Kidney epithelial cell (primary cell): Measurements from ENCODE around the gene NDUFAF3. TPM values are rescaled to one million over a fixed set of nuclear protein-coding genes. Genes with fewer than 3 reads are reported as not detected.

Source experiments
- DNase-seq: peaks from one replicate; pipeline ENCODE4 v3.0.0-alpha.2; 2010; ENCODE audit warnings: low read depth
- H3K27me3 ChIP-seq: 2 replicates; pipeline ENCODE4 v1.6.0; 2011; ENCODE audit warnings: low read length; ENCODE audit not compliant: control insufficient read depth, insufficient read depth
- H3K36me3 ChIP-seq: 2 replicates; pipeline ENCODE4 v1.5.1; 2011; ENCODE audit warnings: low read length; ENCODE audit not compliant: control insufficient read depth, insufficient read depth
- H3K4me3 ChIP-seq: 2 replicates; pipeline ENCODE4 v1.5.1; 2011; ENCODE audit warnings: low read depth, mild to moderate bottlenecking, control low read depth, low read length
- total RNA-seq: library from RNA; depleted of rRNA; stranded (reverse); fragments of >200 nt; gene quantifications from 2 replicates; pipeline ENCODE4 v1.2.3, GENCODE V29; 2015
- TF ChIP-seq, protein P1 (sequence below): IDR thresholded peaks from 2 replicates; pipeline ENCODE4 v1.5.1; 2011; ENCODE audit warnings: mild to moderate bottlenecking, moderate library complexity, low read length, control low read depth, inconsistent platforms; ENCODE audit not compliant: insufficient read depth, poor library complexity, severe bottlenecking

The NDUFAF3 gene
- total RNA-seq, 1 donor from 2014 or later, result 102 TPM

DNA sequence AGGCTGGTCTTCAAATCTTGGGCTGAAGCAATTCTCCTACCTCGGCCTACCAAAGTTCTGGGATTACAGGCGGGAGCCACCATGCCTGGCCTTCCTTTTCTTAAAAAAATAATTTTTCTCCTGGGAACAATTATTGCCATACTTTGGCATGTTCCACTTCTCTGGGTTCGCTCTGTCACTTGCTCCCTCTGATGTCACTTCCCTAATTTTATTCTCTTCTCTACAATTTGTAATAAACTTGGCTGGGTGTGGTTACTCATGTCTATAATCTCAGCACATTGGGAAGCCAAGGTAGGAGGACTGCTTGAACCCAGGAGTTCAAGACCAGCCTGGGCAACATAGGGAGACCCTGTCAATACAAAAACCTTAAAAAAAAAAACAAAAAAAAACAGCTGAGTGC is 13.4 kb downstream of the NDUFAF3 start:
- no peak for DNase-seq
- Histone ChIP-seq H3K27me3 (no peaks in the 10 kb centered on the region), H3K36me3 (peaks cover 4% of the 10 kb centered on the region), H3K4me3 (no peak overlapping the region)
- TF ChIP-seq, protein P1, sequence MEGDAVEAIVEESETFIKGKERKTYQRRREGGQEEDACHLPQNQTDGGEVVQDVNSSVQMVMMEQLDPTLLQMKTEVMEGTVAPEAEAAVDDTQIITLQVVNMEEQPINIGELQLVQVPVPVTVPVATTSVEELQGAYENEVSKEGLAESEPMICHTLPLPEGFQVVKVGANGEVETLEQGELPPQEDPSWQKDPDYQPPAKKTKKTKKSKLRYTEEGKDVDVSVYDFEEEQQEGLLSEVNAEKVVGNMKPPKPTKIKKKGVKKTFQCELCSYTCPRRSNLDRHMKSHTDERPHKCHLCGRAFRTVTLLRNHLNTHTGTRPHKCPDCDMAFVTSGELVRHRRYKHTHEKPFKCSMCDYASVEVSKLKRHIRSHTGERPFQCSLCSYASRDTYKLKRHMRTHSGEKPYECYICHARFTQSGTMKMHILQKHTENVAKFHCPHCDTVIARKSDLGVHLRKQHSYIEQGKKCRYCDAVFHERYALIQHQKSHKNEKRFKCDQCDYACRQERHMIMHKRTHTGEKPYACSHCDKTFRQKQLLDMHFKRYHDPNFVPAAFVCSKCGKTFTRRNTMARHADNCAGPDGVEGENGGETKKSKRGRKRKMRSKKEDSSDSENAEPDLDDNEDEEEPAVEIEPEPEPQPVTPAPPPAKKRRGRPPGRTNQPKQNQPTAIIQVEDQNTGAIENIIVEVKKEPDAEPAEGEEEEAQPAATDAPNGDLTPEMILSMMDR, result no peak

DNA sequence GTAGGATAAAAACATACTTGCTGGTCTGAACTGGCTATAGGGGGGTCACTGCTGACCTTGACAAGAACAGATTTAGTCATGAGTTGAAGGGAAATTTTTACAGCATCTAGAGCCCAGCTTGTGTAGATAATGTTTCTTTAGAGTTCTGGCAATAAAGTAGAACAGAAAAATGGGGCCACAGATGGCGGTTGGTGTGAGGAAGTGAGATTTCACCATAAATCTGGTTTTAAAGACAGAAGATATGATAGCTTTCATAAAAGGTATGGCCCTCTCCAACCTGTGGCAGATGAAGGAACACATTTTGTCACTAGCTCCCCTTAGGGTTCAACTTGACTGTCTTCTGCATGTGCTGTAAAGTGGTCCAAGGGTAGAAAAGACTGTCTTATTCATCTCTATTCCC is 31.6 kb downstream of the NDUFAF3 start:
- no peak overlapping the region for H3K4me3 ChIP-seq
- peaks cover 3% of the 10 kb centered on the region for H3K36me3 ChIP-seq
- DNase-seq, result no peak
- H3K27me3 ChIP-seq, result no peaks in the 10 kb centered on the region
- TF ChIP-seq, protein P1, result no peak

DNA sequence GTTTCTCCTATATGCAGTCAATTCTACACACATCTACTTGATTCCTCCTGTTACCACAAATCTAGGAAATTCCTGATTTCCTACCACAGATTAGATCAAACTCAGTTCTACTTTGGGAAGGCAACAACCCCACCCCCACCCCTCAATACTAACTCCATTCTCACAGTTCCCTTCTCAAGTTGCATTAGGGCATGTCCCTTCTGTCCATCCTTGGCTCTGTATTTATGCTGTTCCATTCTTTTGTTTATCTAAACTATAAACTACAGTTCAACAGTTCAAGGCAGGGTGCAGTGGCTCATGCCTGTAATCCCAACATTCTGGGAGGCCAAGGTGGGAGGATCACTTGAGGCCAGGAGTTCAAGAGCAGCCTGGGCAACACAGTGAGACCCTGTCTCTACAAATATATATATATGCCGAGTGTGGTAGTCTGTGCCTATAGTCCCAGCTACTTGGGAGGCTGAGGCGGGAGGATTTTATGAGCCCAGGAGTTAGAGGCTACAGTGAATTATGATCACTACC is 32.5 kb downstream of the NDUFAF3 start:
- DNase-seq, result no peak
- TF ChIP-seq, protein P1, result no peak
- no peak overlapping the region for H3K4me3 ChIP-seq
- H3K27me3 ChIP-seq, result no peaks in the 10 kb centered on the region
- peaks cover 3% of the 10 kb centered on the region for H3K36me3 ChIP-seq

DNA sequence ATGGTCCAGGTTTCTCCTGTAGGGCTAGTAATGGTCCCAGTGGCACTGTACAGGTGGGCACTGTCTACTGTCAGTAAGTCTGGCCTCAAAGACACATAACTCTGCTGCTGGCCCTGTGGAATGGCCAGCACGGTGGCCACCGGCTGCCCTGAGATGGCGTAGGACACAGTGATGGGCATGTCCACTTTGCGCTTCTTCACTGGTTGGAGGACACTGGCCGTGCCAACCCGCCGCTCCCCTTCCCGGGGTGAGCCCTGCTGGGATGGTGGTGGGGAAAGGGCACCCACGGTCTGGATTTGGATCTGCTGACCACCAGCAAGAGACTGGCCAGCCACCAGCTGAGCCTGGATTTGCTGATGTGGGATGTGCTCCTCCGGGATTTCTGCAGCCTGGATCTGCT is 35.3 kb downstream of the NDUFAF3 start:
- no peak overlapping the region for H3K4me3 ChIP-seq
- peaks cover 5% of the 10 kb centered on the region for H3K36me3 ChIP-seq
- TF ChIP-seq, protein P1, result no peak
- H3K27me3 ChIP-seq, result no peaks in the 10 kb centered on the region
- no peak for DNase-seq

DNA sequence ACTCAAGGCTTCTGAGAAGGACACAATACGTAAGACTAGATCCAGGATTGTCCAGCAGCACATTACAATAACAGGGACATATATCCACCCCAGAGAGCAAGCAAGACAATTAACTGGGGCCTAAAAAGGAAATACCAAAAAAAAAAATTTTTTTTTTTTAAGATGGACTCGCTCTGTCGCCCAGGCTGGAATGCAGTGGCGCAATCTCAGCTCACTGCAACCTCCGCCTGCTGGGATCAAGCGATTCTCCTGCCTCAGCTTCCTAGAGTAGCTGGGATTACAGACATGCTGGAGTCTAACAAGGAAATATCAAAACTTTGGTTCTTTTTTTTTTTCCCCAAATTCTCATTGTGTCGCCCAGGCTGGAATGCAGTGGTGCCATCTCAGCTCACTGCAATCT is 36.1 kb downstream of the NDUFAF3 start:
- TF ChIP-seq, protein P1, result no peak
- peaks cover 5% of the 10 kb centered on the region for H3K36me3 ChIP-seq
- DNase-seq, result no peak
- no peaks in the 10 kb centered on the region for H3K27me3 ChIP-seq
- H3K4me3 ChIP-seq, result no peak overlapping the region

Other genes starting within 250 kb of the NDUFAF3 start
- gene PRKAR2A, start 174.2 kb upstream of the NDUFAF3 start, total RNA-seq, result 27.5 and 34.9 TPM in 2 replicates
- gene SLC25A20, start 123.2 kb upstream of the NDUFAF3 start, total RNA-seq, result 6.9 and 12.3 TPM in 2 replicates
- 99.9 and 106 TPM in 2 replicates for gene ARIH2, start 103.3 kb upstream of the NDUFAF3 start, total RNA-seq
- 29.0 and 43.2 TPM in 2 replicates for gene P4HTM, start 31.9 kb upstream of the NDUFAF3 start, total RNA-seq
- gene WDR6, start 14.7 kb upstream of the NDUFAF3 start, total RNA-seq, result 124 and 135 TPM in 2 replicates
- 55.2 and 61.0 TPM in 2 replicates for gene DALRD3, start 3.5 kb upstream of the NDUFAF3 start, total RNA-seq
- gene IMPDH2, start 7.3 kb downstream of the NDUFAF3 start, total RNA-seq, result 127 and 177 TPM in 2 replicates
- 56.0 and 75.6 TPM in 2 replicates for gene QRICH1, start 72.0 kb downstream of the NDUFAF3 start, total RNA-seq
- 279 and 320 TPM in 2 replicates for gene QARS1, start 82.6 kb downstream of the NDUFAF3 start, total RNA-seq
- gene USP19, start 98.7 kb downstream of the NDUFAF3 start, total RNA-seq, result 55.2 and 62.6 TPM in 2 replicates
- gene LAMB2, start 110.9 kb downstream of the NDUFAF3 start, total RNA-seq, result 197 and 262 TPM in 2 replicates
- 41.2 and 46.6 TPM in 2 replicates for gene CCDC71, start 144.2 kb downstream of the NDUFAF3 start, total RNA-seq
- 6.4 and 10.1 TPM in 2 replicates for gene KLHDC8B, start 149.5 kb downstream of the NDUFAF3 start, total RNA-seq